GM19324 (cell line): Measurements from ENCODE around the gene CRB3.

Experiments
- ATAC-seq: cut with Tn5 transposase; IDR thresholded peaks from one replicate; pipeline ENCODE4 v1.9.1; 2021; ENCODE audit warnings: mild to moderate bottlenecking, moderate library complexity; ENCODE audit not compliant: unreplicated experiment, low FRiP score

CRB3 gene

GRCh38 chr19:6516018-6516658 lies 52.1 kb downstream of the CRB3 start:
- ATAC-seq: peak; percentile 41
